ENCODE results near the gene ZGPAT. TPM values are rescaled to one million over a fixed set of nuclear protein-coding genes. Genes with fewer than 3 reads are reported as not detected.
A peak's percentile ranks its signal among the peaks of the same experiment; 100 is the strongest.

Gene ZGPAT
- total and polyA plus RNA-seq, 2 of the 13 experiments (the other 11 are each of a cell fraction or from before 2014, with no cell fraction given), result 23.0 to 41.9 TPM

GRCh38 chr20:63739130-63740069 lies 31.6 kb downstream of the ZGPAT start, which contains the start of gene SLC2A4RG (continued):
- TF ChIP-seq, protein P1, sequence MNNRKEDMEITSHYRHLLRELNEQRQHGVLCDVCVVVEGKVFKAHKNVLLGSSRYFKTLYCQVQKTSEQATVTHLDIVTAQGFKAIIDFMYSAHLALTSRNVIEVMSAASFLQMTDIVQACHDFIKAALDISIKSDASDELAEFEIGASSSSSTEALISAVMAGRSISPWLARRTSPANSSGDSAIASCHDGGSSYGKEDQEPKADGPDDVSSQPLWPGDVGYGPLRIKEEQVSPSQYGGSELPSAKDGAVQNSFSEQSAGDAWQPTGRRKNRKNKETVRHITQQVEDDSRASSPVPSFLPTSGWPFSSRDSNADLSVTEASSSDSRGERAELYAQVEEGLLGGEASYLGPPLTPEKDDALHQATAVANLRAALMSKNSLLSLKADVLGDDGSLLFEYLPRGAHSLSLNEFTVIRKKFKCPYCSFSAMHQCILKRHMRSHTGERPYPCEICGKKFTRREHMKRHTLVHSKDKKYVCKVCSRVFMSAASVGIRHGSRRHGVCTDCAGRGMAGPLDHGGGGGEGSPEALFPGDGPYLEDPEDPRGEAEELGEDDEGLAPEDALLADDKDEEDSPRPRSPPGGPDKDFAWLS (CRISPR knock-in tag; IDR thresholded peaks at IDR 0.05; ENCODE audit: borderline replicate concordance), result no peak
- TF ChIP-seq FOXK2 (IDR thresholded peaks at IDR 0.05) (no peak), ZNF773 (CRISPR knock-in tag; IDR thresholded peaks at IDR 0.05; ENCODE audit: borderline replicate concordance) (0 out of 2 replicates have a peak, but pooled peaks have one; percentile 72), TBL1XR1 (IDR thresholded peaks at IDR 0.05; ENCODE audit: borderline replicate concordance, low read length, partially characterized antibody) (peak; percentile 81), ZBTB26 (CRISPR knock-in tag; IDR thresholded peaks at IDR 0.05; ENCODE audit: borderline replicate concordance) (no peak), NONO (IDR thresholded peaks at IDR 0.05) (no peak), NONO (CRISPR knock-in tag; conservative IDR thresholded peaks at IDR 0.05) (peak; percentile 98), ZNF101 (CRISPR knock-in tag; IDR thresholded peaks at IDR 0.05; ENCODE audit: borderline replicate concordance, low read depth) (no peak), ZNF660 (CRISPR knock-in tag; IDR thresholded peaks at IDR 0.05; ENCODE audit: borderline replicate concordance, low read depth) (no peak), TRIM24 (CRISPR knock-in tag; IDR thresholded peaks at IDR 0.05) (no peak), PAWR (CRISPR knock-in tag; IDR thresholded peaks at IDR 0.05; ENCODE audit: borderline replicate concordance) (no peak), CEBPG (CRISPR knock-in tag; IDR thresholded peaks at IDR 0.05) (peak; percentile 78), ATF5 (CRISPR knock-in tag; IDR thresholded peaks at IDR 0.05; ENCODE audit: low read depth) (no peak), CERS6 (CRISPR knock-in tag; IDR thresholded peaks at IDR 0.05) (peak; percentile 48; the same call in 1 of the 2 replicates), ARHGAP35 (CRISPR knock-in tag; IDR thresholded peaks at IDR 0.05; ENCODE audit: borderline replicate concordance) (no peak), ZKSCAN8 (CRISPR knock-in tag; IDR thresholded peaks at IDR 0.05; ENCODE audit: borderline replicate concordance) (peak; percentile 81; the same call in 1 of the 2 replicates), CHCHD3 (CRISPR knock-in tag; IDR thresholded peaks at IDR 0.05) (peak; percentile 64; the same call in 1 of the 2 replicates), ZNF235 (CRISPR knock-in tag; IDR thresholded peaks at IDR 0.05; ENCODE audit: borderline replicate concordance) (no peak), POLR2AphosphoS5 (IDR thresholded peaks at IDR 0.05; ENCODE audit: low read depth, low read length) (peak; percentile 77)
- TF ChIP-seq, protein P2, sequence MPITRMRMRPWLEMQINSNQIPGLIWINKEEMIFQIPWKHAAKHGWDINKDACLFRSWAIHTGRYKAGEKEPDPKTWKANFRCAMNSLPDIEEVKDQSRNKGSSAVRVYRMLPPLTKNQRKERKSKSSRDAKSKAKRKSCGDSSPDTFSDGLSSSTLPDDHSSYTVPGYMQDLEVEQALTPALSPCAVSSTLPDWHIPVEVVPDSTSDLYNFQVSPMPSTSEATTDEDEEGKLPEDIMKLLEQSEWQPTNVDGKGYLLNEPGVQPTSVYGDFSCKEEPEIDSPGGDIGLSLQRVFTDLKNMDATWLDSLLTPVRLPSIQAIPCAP (CRISPR knock-in tag; IDR thresholded peaks at IDR 0.05; ENCODE audit: low read depth), result no peak; the same call in 1 of the 2 replicates
